K562 (cell line): Measurements from ENCODE around the gene PDE4A. TPM values are rescaled to one million over a fixed set of nuclear protein-coding genes. Genes with fewer than 3 reads are reported as not detected.
A peak's percentile ranks its signal among the peaks of the same experiment; 100 is the strongest.

Source experiments
- BRD4 ChIP-seq: fragments of 200-600 bp; sonication (generic); IDR thresholded peaks from 2 replicates; pipeline ENCODE4 v1.6.1; 2017; ENCODE audit warnings: inconsistent platforms
- CBX1 ChIP-seq: sonication (generic); IDR thresholded peaks from 2 replicates; pipeline ENCODE4 v1.6.1; 2016; ENCODE audit warnings: antibody characterized with exemption, low read depth, mild to moderate bottlenecking
- CXXC5 ChIP-seq: fragments of 250-450 bp; sonication (Bioruptor Pico); IDR thresholded peaks from 2 replicates; pipeline ENCODE4 v1.8.0; 2022; ENCODE audit warnings: inconsistent platforms, mild to moderate bottlenecking, moderate library complexity
- FOSL1 ChIP-seq: fragments of 200-800 bp; sonication (Bioruptor generic); conservative IDR thresholded peaks from 2 replicates; pipeline ENCODE4 v1.6.1; 2016; ENCODE audit warnings: missing genetic modification characterization, missing compliant biosample characterization
- HLTF ChIP-seq: fragments of 450-650 bp; IDR thresholded peaks from 2 replicates; pipeline ENCODE4 v1.6.1; 2016
- KDM1A ChIP-seq, 2 experiments: fragments of 450-650 bp; IDR thresholded peaks; 2 replicates each; pipeline ENCODE4 v1.6.1; 2016; ENCODE audit warnings: mild to moderate bottlenecking in 2 of 2
- KLF16 ChIP-seq: IDR thresholded peaks from 2 replicates; pipeline ENCODE4 v1.6.1; 2016; ENCODE audit warnings: antibody characterized with exemption
- L3MBTL2 ChIP-seq: fragments of 450-650 bp; IDR thresholded peaks from 2 replicates; pipeline ENCODE4 v1.6.1; 2016; ENCODE audit warnings: mild to moderate bottlenecking, moderate library complexity
- MEIS2 ChIP-seq: fragments of 450-650 bp; IDR thresholded peaks from 2 replicates; pipeline ENCODE4 v1.6.1; 2014; ENCODE audit warnings: mild to moderate bottlenecking; ENCODE audit not compliant: partially characterized antibody
- MIER1 ChIP-seq: fragments of 450-650 bp; IDR thresholded peaks from 2 replicates; pipeline ENCODE4 v1.6.1; 2016; ENCODE audit warnings: antibody characterized with exemption, mild to moderate bottlenecking, low read depth
- MYNN ChIP-seq, 2 experiments: sonication (generic); formaldehyde crosslinking in 1 of 2; IDR thresholded peaks; 2 replicates each; pipeline versions ENCODE4 v1.5.0 to v1.6.1; 2016 to 2020; ENCODE audit warnings: antibody characterized with exemption in 1 of 2, missing genetic modification reagents in 1 of 2
- RBM25 ChIP-seq: fragments of 200-400 bp; formaldehyde crosslinking; IDR thresholded peaks from 2 replicates; pipeline ENCODE4 v1.6.1; 2018; ENCODE audit warnings: low read length, low read depth, moderate library complexity; ENCODE audit not compliant: severe bottlenecking
- SMC3 ChIP-seq: conservative IDR thresholded peaks from 2 replicates; pipeline ENCODE4 v1.6.1; 2011; ENCODE audit warnings: low read depth, low read length, improper control_type of control experiment; ENCODE audit not compliant: insufficient read depth
- polyA plus RNA-seq, 8 experiments: library from polyadenylated mRNA; depleted of rRNA in 4 of 8; stranded (reverse) in 5 of 8; unstranded in 3 of 8; fragments of >200 nt; fragmentation: Nextera tagmentation in 2 of 8; fragmentation: Illumina TruSeq in 1 of 8; extraction: Ambion mirVana in 2 of 8; extraction: Trizol in 1 of 8; gene quantifications; 2 replicates each; pipeline versions ENCODE4 v1.2.1 to v1.2.3, GENCODE V29; 2011 to 2014; ENCODE audit warnings: inconsistent platforms in 1 of 8, missing spikeins in 1 of 8
- total RNA-seq, 7 experiments: library from RNA; depleted of rRNA in 6 of 7; stranded (reverse); fragments of >200 nt in 6 of 7; fragmentation: Illumina TruSeq in 2 of 7; extraction: Trizol in 2 of 7; gene quantifications; 2 replicates each; pipeline versions ENCODE4 v1.2.1 to v1.2.3, GENCODE V29; 2011 to 2021; ENCODE audit warnings: low replicate concordance in 1 of 7
- TF ChIP-seq, protein P1 (sequence below): sonication (generic); formaldehyde crosslinking; IDR thresholded peaks from 2 replicates; pipeline ENCODE4 v1.8.0; 2022; ENCODE audit warnings: missing genetic modification reagents, mild to moderate bottlenecking, moderate library complexity, borderline replicate concordance
- TF ChIP-seq, protein P2 (sequence below): sonication (generic); formaldehyde crosslinking; IDR thresholded peaks from 2 replicates; pipeline ENCODE4 v1.9.0; 2022; ENCODE audit warnings: mild to moderate bottlenecking, missing genetic modification reagents
- TF ChIP-seq, protein P3 (sequence below), 2 experiments: fragments of 450-650 bp; formaldehyde crosslinking in 1 of 2; IDR thresholded peaks; 2 replicates each; pipeline versions ENCODE4 v1.4.0 to v1.6.1; 2014 to 2020; ENCODE audit warnings: mild to moderate bottlenecking in 2 of 2, borderline replicate concordance in 1 of 2, low read depth in 1 of 2
- TF ChIP-seq, protein P4 (sequence below): sonication (generic); formaldehyde crosslinking; IDR thresholded peaks from 2 replicates; pipeline ENCODE4 v1.8.1; 2023; ENCODE audit warnings: mild to moderate bottlenecking, missing genetic modification reagents

Gene PDE4A
- total and polyA plus RNA-seq, 9 of the 15 experiments (the other 6 are each of a cell fraction or from before 2014, with no cell fraction given) = 0.66 to 26.9 (median 4.6) TPM

DNA sequence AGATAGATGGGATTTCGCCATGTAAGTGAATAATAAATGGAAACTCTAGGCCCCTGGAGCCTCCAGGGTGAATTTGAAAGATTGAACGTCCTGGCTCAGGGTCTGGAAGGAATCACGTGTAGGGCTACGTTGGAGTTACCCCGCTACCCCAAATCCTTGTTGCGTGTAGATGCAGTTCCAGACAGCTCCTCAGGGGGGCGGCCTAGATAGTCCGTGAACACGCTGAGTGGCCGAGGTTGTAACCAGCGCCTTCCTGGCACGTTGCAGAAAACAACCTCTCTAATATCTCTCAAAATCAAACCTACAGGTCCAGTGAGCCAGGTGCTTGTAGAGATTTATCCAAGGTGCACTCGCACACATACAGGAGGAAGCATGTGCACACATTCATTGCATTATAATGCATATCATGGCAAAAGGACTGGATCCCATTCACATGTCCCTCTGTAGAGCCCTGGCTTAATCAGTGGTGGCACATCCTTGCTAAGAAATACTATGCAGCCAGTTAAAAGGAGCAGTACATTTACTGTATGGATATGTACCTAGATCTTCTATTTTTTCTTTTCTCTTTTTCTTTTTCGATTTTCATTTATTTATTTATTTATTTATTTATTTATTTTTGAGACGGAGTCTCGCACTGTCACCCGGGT, 85.4 kb downstream of the PDE4A start (continued):
- TF ChIP-seq, protein P1, sequence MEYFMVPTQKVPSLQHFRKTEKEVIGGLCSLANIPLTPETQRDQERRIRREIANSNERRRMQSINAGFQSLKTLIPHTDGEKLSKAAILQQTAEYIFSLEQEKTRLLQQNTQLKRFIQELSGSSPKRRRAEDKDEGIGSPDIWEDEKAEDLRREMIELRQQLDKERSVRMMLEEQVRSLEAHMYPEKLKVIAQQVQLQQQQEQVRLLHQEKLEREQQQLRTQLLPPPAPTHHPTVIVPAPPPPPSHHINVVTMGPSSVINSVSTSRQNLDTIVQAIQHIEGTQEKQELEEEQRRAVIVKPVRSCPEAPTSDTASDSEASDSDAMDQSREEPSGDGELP (CRISPR knock-in tag) = peak; percentile 40; the same call in 1 of the 2 replicates
- TF ChIP-seq, protein P2, sequence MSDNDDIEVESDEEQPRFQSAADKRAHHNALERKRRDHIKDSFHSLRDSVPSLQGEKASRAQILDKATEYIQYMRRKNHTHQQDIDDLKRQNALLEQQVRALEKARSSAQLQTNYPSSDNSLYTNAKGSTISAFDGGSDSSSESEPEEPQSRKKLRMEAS (CRISPR knock-in tag) = peak; percentile 72
- TF ChIP-seq CXXC5 (CRISPR knock-in tag) = peak; percentile 46; the same call in 1 of the 2 replicates
- no peak for TF ChIP-seq MIER1
- TF ChIP-seq, protein P3, sequence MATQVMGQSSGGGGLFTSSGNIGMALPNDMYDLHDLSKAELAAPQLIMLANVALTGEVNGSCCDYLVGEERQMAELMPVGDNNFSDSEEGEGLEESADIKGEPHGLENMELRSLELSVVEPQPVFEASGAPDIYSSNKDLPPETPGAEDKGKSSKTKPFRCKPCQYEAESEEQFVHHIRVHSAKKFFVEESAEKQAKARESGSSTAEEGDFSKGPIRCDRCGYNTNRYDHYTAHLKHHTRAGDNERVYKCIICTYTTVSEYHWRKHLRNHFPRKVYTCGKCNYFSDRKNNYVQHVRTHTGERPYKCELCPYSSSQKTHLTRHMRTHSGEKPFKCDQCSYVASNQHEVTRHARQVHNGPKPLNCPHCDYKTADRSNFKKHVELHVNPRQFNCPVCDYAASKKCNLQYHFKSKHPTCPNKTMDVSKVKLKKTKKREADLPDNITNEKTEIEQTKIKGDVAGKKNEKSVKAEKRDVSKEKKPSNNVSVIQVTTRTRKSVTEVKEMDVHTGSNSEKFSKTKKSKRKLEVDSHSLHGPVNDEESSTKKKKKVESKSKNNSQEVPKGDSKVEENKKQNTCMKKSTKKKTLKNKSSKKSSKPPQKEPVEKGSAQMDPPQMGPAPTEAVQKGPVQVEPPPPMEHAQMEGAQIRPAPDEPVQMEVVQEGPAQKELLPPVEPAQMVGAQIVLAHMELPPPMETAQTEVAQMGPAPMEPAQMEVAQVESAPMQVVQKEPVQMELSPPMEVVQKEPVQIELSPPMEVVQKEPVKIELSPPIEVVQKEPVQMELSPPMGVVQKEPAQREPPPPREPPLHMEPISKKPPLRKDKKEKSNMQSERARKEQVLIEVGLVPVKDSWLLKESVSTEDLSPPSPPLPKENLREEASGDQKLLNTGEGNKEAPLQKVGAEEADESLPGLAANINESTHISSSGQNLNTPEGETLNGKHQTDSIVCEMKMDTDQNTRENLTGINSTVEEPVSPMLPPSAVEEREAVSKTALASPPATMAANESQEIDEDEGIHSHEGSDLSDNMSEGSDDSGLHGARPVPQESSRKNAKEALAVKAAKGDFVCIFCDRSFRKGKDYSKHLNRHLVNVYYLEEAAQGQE (IDR thresholded peaks at IDR 0.05; ENCODE audit: borderline replicate concordance) = peak; percentile 26; the same call in 1 of the 2 replicates
- TF ChIP-seq, protein P3 (CRISPR knock-in tag; IDR thresholded peaks at IDR 0.05; ENCODE audit: low read depth) = no peak
- TF ChIP-seq BRD4 = no peak
- TF ChIP-seq KLF16 = peak; percentile 31; the same call in 1 of the 2 replicates
- peak; percentile 65 for TF ChIP-seq L3MBTL2
- TF ChIP-seq HLTF = no peak
- peak; percentile 24 for TF ChIP-seq RBM25
- TF ChIP-seq SMC3 = peak; percentile 46; the same call in 1 of the 2 replicates
- TF ChIP-seq MYNN (IDR thresholded peaks at IDR 0.05) = peak; percentile 72
- TF ChIP-seq MYNN (CRISPR knock-in tag; IDR thresholded peaks at IDR 0.05) = no peak
- TF ChIP-seq FOSL1 (tag) = no peak
- peak; percentile 56; the same call in 1 of the 2 replicates for TF ChIP-seq CBX1
- no peak for TF ChIP-seq MEIS2
- TF ChIP-seq KDM1A (IDR thresholded peaks at IDR 0.05) = peak; percentile 19 to 33; a peak in 1 of 4 replicates
- TF ChIP-seq, protein P4, sequence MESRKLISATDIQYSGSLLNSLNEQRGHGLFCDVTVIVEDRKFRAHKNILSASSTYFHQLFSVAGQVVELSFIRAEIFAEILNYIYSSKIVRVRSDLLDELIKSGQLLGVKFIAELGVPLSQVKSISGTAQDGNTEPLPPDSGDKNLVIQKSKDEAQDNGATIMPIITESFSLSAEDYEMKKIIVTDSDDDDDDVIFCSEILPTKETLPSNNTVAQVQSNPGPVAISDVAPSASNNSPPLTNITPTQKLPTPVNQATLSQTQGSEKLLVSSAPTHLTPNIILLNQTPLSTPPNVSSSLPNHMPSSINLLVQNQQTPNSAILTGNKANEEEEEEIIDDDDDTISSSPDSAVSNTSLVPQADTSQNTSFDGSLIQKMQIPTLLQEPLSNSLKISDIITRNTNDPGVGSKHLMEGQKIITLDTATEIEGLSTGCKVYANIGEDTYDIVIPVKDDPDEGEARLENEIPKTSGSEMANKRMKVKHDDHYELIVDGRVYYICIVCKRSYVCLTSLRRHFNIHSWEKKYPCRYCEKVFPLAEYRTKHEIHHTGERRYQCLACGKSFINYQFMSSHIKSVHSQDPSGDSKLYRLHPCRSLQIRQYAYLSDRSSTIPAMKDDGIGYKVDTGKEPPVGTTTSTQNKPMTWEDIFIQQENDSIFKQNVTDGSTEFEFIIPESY (CRISPR knock-in tag) = peak; percentile 97
